ENCODE measurements around the gene NUP160. TPM values are rescaled to one million over a fixed set of nuclear protein-coding genes. Genes with fewer than 3 reads are reported as not detected.

Gene NUP160
- total and polyA plus RNA-seq, 2 of the 8 experiments (the other 6 are each of a cell fraction or from before 2014, with no cell fraction given): 44.6 to 100 TPM

- TF ChIP-seq CHD7 (IDR thresholded peaks at IDR 0.05; ENCODE audit: insufficient replicate concordance, low read length): no peak
- no peak for TF ChIP-seq BACH1 (IDR thresholded peaks at IDR 0.05; ENCODE audit: low read length)
Observed at GRCh38 chr11:47863898-47864430, 15.8 kb upstream of the NUP160 start (continued).
